ELF-1 (cell line): ENCODE data around the gene TTI1.
"Not testable (repeated sequence)": the region's sequence is repeated elsewhere in the genome, so short reads cannot be mapped to it uniquely, and the experiment has no call there.

Source experiments
- DNase-seq: peaks from one replicate; pipeline ENCODE4 v3.0.0-alpha.2; 2016; ENCODE audit warnings: low read depth, low spot score

Gene TTI1

GRCh38 chr20:37968841-37969401 lies 64.3 kb downstream of the TTI1 start:
- DNase-seq = peak; percentile 73

- DNase-seq = not testable (repeated sequence)
These were observed 69.8 kb downstream of the TTI1 start for GRCh38 chr20:37963483-37963882.

- no peak for DNase-seq
These were observed 72.2 kb downstream of the TTI1 start for GRCh38 chr20:37961066-37961465.

- peak; percentile 36 for DNase-seq
These were observed 74.3 kb downstream of the TTI1 start for GRCh38 chr20:37958856-37959520.

- no peak for DNase-seq
These were observed 77.1 kb downstream of the TTI1 start for GRCh38 chr20:37956107-37956585.

- no peak for DNase-seq
These were observed 77.7 kb downstream of the TTI1 start for GRCh38 chr20:37955511-37955910.

- no peak for DNase-seq
These were observed 78.6 kb downstream of the TTI1 start for GRCh38 chr20:37954626-37955025.

GRCh38 chr20:37954190-37954589 lies 79.1 kb downstream of the TTI1 start:
- DNase-seq = no peak

GRCh38 chr20:37948956-37949355 lies 84.3 kb downstream of the TTI1 start:
- no peak for DNase-seq

- DNase-seq = no peak
These were observed 85.3 kb downstream of the TTI1 start for GRCh38 chr20:37947943-37948342.

- DNase-seq = no peak
These were observed 86.3 kb downstream of the TTI1 start for GRCh38 chr20:37946946-37947345.

GRCh38 chr20:37945091-37945547 lies 88.1 kb downstream of the TTI1 start:
- no peak for DNase-seq

GRCh38 chr20:37944456-37944981 lies 88.7 kb downstream of the TTI1 start:
- no peak for DNase-seq

- no peak for DNase-seq
These were observed 89.5 kb downstream of the TTI1 start for GRCh38 chr20:37943501-37944455.

- no peak for DNase-seq
These were observed 90.2 kb downstream of the TTI1 start for GRCh38 chr20:37943033-37943432.

- no peak for DNase-seq
These were observed 91.3 kb downstream of the TTI1 start for GRCh38 chr20:37941992-37942391.

- peak; percentile 57 for DNase-seq
These were observed 91.9 kb downstream of the TTI1 start for GRCh38 chr20:37941332-37941731.

- DNase-seq = no peak
These were observed 92.4 kb downstream of the TTI1 start for GRCh38 chr20:37940858-37941257.

GRCh38 chr20:37939701-37940560 lies 93.3 kb downstream of the TTI1 start:
- DNase-seq = no peak

- DNase-seq = no peak
These were observed 94.3 kb downstream of the TTI1 start for GRCh38 chr20:37938954-37939353.

- DNase-seq = no peak
These were observed 95.0 kb downstream of the TTI1 start for GRCh38 chr20:37938181-37938750.
